GM23338 (cell line): Measurements from ENCODE around the gene WDR19. TPM values are rescaled to one million over a fixed set of nuclear protein-coding genes. Genes with fewer than 3 reads are reported as not detected.

Experiments
- ATAC-seq: fragments of 200-7000 bp; cut with Tn5 transposase; 3 replicates; pipeline ENCODE4 v1.9.1; 2020
- DNase-seq: peaks from one replicate; pipeline ENCODE4 v3.0.0-alpha.2; 2015; ENCODE audit warnings: low spot score
- H2AFZ ChIP-seq: fragments of 200-600 bp; sonication (generic); 2 replicates; pipeline ENCODE4 v1.8.0; 2016; ENCODE audit warnings: antibody characterized with exemption, mild to moderate bottlenecking, moderate library complexity
- H3F3A ChIP-seq: fragments of 200-600 bp; sonication (generic); replicated peaks from 2 replicates; pipeline ENCODE4 v1.8.0; 2017; ENCODE audit warnings: antibody characterized with exemption, mixed run types, low read depth
- H3K27ac ChIP-seq: fragments of 200-600 bp; sonication (generic); 2 replicates; pipeline ENCODE4 v1.6.1; 2016; ENCODE audit warnings: low read depth
- H3K27me3 ChIP-seq: fragments of 200-600 bp; sonication (generic); 2 replicates; pipeline ENCODE4 v1.8.0; 2016; ENCODE audit warnings: mild to moderate bottlenecking, mixed run types, moderate library complexity; ENCODE audit not compliant: insufficient read depth
- H3K36me3 ChIP-seq: fragments of 200-600 bp; sonication (generic); 2 replicates; pipeline ENCODE4 v1.8.0; 2016; ENCODE audit warnings: mild to moderate bottlenecking; ENCODE audit not compliant: insufficient read depth
- H3K4me1 ChIP-seq: fragments of 200-600 bp; sonication (generic); 2 replicates; pipeline ENCODE4 v1.8.0; 2016; ENCODE audit warnings: mild to moderate bottlenecking, moderate library complexity; ENCODE audit not compliant: insufficient read depth
- H3K4me2 ChIP-seq: fragments of 200-600 bp; sonication (generic); 2 replicates; pipeline ENCODE4 v1.7.1; 2017; ENCODE audit warnings: mixed run types
- H3K4me3 ChIP-seq: fragments of 200-600 bp; sonication (generic); 2 replicates; pipeline ENCODE4 v1.6.1; 2016; ENCODE audit warnings: mixed run types
- H3K79me2 ChIP-seq: fragments of 200-600 bp; sonication (generic); replicated peaks from 2 replicates; pipeline ENCODE4 v1.8.0; 2017; ENCODE audit warnings: mild to moderate bottlenecking; ENCODE audit not compliant: insufficient read depth
- H3K9me2 ChIP-seq: fragments of 200-600 bp; sonication (generic); 2 replicates; pipeline ENCODE4 v1.8.0; 2017; ENCODE audit not compliant: insufficient read depth
- H4K20me1 ChIP-seq: fragments of 200-600 bp; sonication (generic); replicated peaks from 2 replicates; pipeline ENCODE4 v1.8.0; 2017; ENCODE audit warnings: mild to moderate bottlenecking; ENCODE audit not compliant: insufficient read depth
- H3K27ac Mint-ChIP-seq: 2 replicates; pipeline ENCODE4 v1.8.0; 2020; ENCODE audit warnings: inconsistent platforms, mild to moderate bottlenecking, moderate library complexity, mixed read lengths
- H3K27me3 Mint-ChIP-seq: 3 replicates; pipeline ENCODE4 v1.8.0; 2022; ENCODE audit warnings: low read depth, mild to moderate bottlenecking, moderate library complexity, mixed read lengths, inconsistent platforms; ENCODE audit not compliant: insufficient read depth, poor library complexity
- H3K36me3 Mint-ChIP-seq: 3 replicates; pipeline ENCODE4 v1.8.0; 2021; ENCODE audit warnings: low read depth, mild to moderate bottlenecking, inconsistent platforms, moderate library complexity, mixed read lengths
- H3K4me1 Mint-ChIP-seq: 3 replicates; pipeline ENCODE4 v1.8.0; 2020; ENCODE audit warnings: mild to moderate bottlenecking, inconsistent platforms, mixed read lengths
- H3K4me3 Mint-ChIP-seq: 3 replicates; pipeline ENCODE4 v1.8.0; 2021; ENCODE audit warnings: moderate library complexity, mild to moderate bottlenecking, inconsistent platforms, mixed read lengths
- H3K9me3 Mint-ChIP-seq: 3 replicates; pipeline ENCODE4 v1.8.0; 2020; ENCODE audit warnings: moderate library complexity, mild to moderate bottlenecking, inconsistent platforms, mixed read lengths
- CREB1 ChIP-seq: fragments of 250-450 bp; sonication (Bioruptor Pico); IDR thresholded peaks from 2 replicates; pipeline ENCODE4 v1.5.0; 2020; ENCODE audit warnings: low read depth, mild to moderate bottlenecking, moderate library complexity
- EZH2 ChIP-seq: fragments of 200-600 bp; sonication (generic); IDR thresholded peaks from one replicate; pipeline ENCODE4 v1.8.0; 2017; ENCODE audit warnings: antibody characterized with exemption, mild to moderate bottlenecking, low read depth; ENCODE audit not compliant: unreplicated experiment
- EZH2phosphoT487 ChIP-seq: fragments of 200-600 bp; sonication (generic); IDR thresholded peaks from one replicate; pipeline ENCODE4 v1.8.1; 2018; ENCODE audit warnings: antibody characterized with exemption; ENCODE audit not compliant: unreplicated experiment
- JUNB ChIP-seq: IDR thresholded peaks from one replicate; pipeline ENCODE4 v1.6.1; 2016; ENCODE audit warnings: antibody characterized with exemption; ENCODE audit not compliant: unreplicated experiment
- NANOG ChIP-seq: IDR thresholded peaks from 2 replicates; pipeline ENCODE4 v1.6.1; 2016; ENCODE audit warnings: antibody characterized with exemption, borderline replicate concordance
- POLR2AphosphoS5 ChIP-seq: IDR thresholded peaks from 2 replicates; pipeline ENCODE4 v1.6.1; 2016; ENCODE audit warnings: antibody characterized with exemption, low read depth
- STAT1 ChIP-seq: IDR thresholded peaks from one replicate; pipeline ENCODE4 v1.6.1; 2016; ENCODE audit warnings: antibody characterized with exemption; ENCODE audit not compliant: unreplicated experiment
- ZNF331 ChIP-seq: fragments of 250-450 bp; sonication (Bioruptor Pico); IDR thresholded peaks from 2 replicates; pipeline ENCODE4 v1.5.0; 2020; ENCODE audit warnings: low read depth, mild to moderate bottlenecking, moderate library complexity
- polyA plus RNA-seq: library from polyadenylated mRNA; unstranded; fragments of >200 nt; fragmentation: Nextera tagmentation; extraction: Ambion mirVana; gene quantifications from 2 replicates; pipeline ENCODE4 v1.2.1, GENCODE V29; 2016
- total RNA-seq: library from RNA; depleted of rRNA; stranded (reverse); fragments of >200 nt; shearing (Covaris generic); gene quantifications from 2 replicates; pipeline ENCODE4 v1.2.3, GENCODE V29; 2014
- TF ChIP-seq, protein P1 (sequence below): fragments of 250-450 bp; sonication (Bioruptor Pico); IDR thresholded peaks from 2 replicates; pipeline ENCODE4 v1.5.0; 2020; ENCODE audit warnings: mild to moderate bottlenecking, moderate library complexity

Gene WDR19
- total and polyA plus RNA-seq, 2 experiments from 2014 or later: 17.2 to 23.7 TPM

DNA sequence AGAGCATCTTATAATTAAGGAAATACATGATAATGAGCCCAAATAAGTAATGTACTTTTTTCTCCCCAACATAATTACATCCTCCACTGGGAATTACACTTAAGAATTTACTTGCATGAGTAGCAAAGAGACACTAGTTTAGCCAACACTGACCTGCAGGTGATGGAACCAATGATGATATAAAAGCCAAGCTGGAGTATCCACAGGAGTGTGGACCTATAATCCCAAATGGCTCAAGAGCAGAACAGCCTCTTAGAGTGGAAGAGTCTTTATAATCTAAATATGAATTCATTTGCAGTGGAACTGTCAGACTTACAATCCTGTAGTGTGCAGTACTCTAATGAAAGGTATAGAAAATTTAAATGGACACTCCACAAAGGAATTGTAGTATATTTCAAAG is 22.2 kb downstream of the WDR19 start (continued):
- TF ChIP-seq, protein P1, sequence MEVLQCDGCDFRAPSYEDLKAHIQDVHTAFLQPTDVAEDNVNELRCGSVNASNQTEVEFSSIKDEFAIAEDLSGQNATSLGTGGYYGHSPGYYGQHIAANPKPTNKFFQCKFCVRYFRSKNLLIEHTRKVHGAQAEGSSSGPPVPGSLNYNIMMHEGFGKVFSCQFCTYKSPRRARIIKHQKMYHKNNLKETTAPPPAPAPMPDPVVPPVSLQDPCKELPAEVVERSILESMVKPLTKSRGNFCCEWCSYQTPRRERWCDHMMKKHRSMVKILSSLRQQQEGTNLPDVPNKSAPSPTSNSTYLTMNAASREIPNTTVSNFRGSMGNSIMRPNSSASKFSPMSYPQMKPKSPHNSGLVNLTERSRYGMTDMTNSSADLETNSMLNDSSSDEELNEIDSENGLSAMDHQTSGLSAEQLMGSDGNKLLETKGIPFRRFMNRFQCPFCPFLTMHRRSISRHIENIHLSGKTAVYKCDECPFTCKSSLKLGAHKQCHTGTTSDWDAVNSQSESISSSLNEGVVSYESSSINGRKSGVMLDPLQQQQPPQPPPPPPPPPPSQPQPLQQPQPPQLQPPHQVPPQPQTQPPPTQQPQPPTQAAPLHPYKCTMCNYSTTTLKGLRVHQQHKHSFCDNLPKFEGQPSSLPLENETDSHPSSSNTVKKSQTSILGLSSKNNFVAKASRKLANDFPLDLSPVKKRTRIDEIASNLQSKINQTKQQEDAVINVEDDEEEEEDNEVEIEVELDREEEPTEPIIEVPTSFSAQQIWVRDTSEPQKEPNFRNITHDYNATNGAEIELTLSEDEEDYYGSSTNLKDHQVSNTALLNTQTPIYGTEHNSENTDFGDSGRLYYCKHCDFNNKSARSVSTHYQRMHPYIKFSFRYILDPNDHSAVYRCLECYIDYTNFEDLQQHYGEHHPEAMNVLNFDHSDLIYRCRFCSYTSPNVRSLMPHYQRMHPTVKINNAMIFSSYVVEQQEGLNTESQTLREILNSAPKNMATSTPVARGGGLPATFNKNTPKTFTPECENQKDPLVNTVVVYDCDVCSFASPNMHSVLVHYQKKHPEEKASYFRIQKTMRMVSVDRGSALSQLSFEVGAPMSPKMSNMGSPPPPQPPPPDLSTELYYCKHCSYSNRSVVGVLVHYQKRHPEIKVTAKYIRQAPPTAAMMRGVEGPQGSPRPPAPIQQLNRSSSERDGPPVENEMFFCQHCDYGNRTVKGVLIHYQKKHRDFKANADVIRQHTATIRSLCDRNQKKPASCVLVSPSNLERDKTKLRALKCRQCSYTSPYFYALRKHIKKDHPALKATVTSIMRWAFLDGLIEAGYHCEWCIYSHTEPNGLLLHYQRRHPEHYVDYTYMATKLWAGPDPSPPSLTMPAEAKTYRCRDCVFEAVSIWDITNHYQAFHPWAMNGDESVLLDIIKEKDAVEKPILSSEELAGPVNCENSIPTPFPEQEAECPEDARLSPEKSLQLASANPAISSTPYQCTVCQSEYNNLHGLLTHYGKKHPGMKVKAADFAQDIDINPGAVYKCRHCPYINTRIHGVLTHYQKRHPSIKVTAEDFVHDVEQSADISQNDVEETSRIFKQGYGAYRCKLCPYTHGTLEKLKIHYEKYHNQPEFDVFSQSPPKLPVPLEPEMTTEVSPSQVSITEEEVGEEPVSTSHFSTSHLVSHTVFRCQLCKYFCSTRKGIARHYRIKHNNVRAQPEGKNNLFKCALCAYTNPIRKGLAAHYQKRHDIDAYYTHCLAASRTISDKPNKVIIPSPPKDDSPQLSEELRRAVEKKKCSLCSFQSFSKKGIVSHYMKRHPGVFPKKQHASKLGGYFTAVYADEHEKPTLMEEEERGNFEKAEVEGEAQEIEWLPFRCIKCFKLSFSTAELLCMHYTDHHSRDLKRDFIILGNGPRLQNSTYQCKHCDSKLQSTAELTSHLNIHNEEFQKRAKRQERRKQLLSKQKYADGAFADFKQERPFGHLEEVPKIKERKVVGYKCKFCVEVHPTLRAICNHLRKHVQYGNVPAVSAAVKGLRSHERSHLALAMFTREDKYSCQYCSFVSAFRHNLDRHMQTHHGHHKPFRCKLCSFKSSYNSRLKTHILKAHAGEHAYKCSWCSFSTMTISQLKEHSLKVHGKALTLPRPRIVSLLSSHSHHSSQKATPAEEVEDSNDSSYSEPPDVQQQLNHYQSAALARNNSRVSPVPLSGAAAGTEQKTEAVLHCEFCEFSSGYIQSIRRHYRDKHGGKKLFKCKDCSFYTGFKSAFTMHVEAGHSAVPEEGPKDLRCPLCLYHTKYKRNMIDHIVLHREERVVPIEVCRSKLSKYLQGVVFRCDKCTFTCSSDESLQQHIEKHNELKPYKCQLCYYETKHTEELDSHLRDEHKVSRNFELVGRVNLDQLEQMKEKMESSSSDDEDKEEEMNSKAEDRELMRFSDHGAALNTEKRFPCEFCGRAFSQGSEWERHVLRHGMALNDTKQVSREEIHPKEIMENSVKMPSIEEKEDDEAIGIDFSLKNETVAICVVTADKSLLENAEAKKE (CRISPR knock-in tag): no peak

DNA sequence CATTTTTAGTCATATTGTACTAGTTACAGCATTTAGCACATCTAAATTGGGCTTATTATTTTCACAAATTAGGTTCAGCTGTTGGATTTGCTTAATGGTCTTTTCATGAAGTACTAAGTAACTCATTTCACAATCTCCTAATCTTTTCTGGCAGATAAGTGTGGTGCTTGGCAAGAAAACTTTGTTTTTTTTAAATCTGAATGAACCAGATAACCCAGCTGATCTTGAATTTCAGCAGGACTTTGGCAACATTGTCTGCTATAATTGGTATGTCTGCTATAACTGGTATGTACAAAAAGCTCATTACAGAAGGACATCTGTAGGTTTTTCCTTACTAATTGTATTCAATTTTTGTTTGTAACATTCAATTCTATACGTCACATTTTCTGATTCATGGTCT is 22.7 kb downstream of the WDR19 start:
- H3K9me2 ChIP-seq: no peaks in the 10 kb centered on the region
- Mint-ChIP-seq H3K4me3 (no peak overlapping the region), H3K36me3 (peaks cover 36% of the 10 kb centered on the region), H3K27me3 (no peaks in the 10 kb centered on the region), H3K27ac (no peak overlapping the region), H3K9me3 (no peaks in the 10 kb centered on the region), H3K4me1 (no peaks in the 10 kb centered on the region)
- no peaks in the 10 kb centered on the region for H3K27me3 ChIP-seq
- ATAC-seq: no peak
- H3K36me3 ChIP-seq: peaks cover 5% of the 10 kb centered on the region; the same call in 1 of the 2 replicates
- H3K79me2 ChIP-seq: no peaks in the 10 kb centered on the region
- H2AFZ ChIP-seq: no peak overlapping the region
- no peak overlapping the region for H3K4me2 ChIP-seq
- no peak overlapping the region for H3K4me3 ChIP-seq
- DNase-seq: no peak
- H3K4me1 ChIP-seq: no peaks in the 10 kb centered on the region
- H3F3A ChIP-seq: no peaks in the 10 kb centered on the region
- 0 out of 2 replicates have a peak, but pooled peaks cover 4% of the 10 kb centered on the region for H4K20me1 ChIP-seq
- no peak overlapping the region for H3K27ac ChIP-seq
- TF ChIP-seq CREB1 (no peak), ZNF331 (CRISPR knock-in tag) (no peak), EZH2 (no peak), POLR2AphosphoS5 (no peak), EZH2phosphoT487 (no peak), NANOG (no peak), STAT1 (no peak), JUNB (no peak)
- TF ChIP-seq, protein P1 (CRISPR knock-in tag): no peak
